Endometrium (tissue), 2 donors: ENCODE results near the gene CEACAM8.
"Not testable (repeated sequence)": the region's sequence is repeated elsewhere in the genome, so short reads cannot be mapped to it uniquely, and the experiment has no call there.

Experiments used
- FAIRE-seq: peaks from 2 replicates; lab custom pipeline; 2012; peaks lifted over from hg19 to GRCh38; lab: Jason Lieb, UNC
- donor health status: control.
- donor health status: control.

Gene CEACAM8

GRCh38 chr19:42594617-42595489 is at the start of gene CEACAM8:
TSS of gene CEACAM8 (minus strand) at chr19:42594924. CDS start at chr19:42594828, 96 bp downstream.
- FAIRE-seq, result no peak

- not testable (repeated sequence) for FAIRE-seq
Measured at GRCh38 chr19:42639324-42640092, 44.8 kb upstream of the CEACAM8 start.

GRCh38 chr19:42635233-42635539 is 40.5 kb upstream of the CEACAM8 start:
- FAIRE-seq, result no peak

GRCh38 chr19:42634409-42635232 is 39.9 kb upstream of the CEACAM8 start:
- FAIRE-seq, result no peak

GRCh38 chr19:42629191-42629590 is 34.5 kb upstream of the CEACAM8 start:
- no peak for FAIRE-seq

GRCh38 chr19:42628411-42629140 is 33.9 kb upstream of the CEACAM8 start:
- FAIRE-seq, result no peak

- no peak for FAIRE-seq
Measured at GRCh38 chr19:42627916-42628315, 33.2 kb upstream of the CEACAM8 start.

GRCh38 chr19:42626181-42626580 is 31.5 kb upstream of the CEACAM8 start:
- FAIRE-seq, result no peak

GRCh38 chr19:42619271-42619670 is 24.5 kb upstream of the CEACAM8 start:
- no peak for FAIRE-seq

- FAIRE-seq, result no peak
Measured at GRCh38 chr19:42613666-42614065, 18.9 kb upstream of the CEACAM8 start.

GRCh38 chr19:42610401-42610915 is 15.7 kb upstream of the CEACAM8 start:
- not testable (repeated sequence) for FAIRE-seq

- FAIRE-seq, result no peak
Measured at GRCh38 chr19:42606660-42607351, 12.1 kb upstream of the CEACAM8 start.

- FAIRE-seq, result no peak
Measured at GRCh38 chr19:42601811-42602443, 7.2 kb upstream of the CEACAM8 start.

- FAIRE-seq, result no peak
Measured at GRCh38 chr19:42596391-42597072, 1.8 kb upstream of the CEACAM8 start.

GRCh38 chr19:42595550-42596172 is 937 bp upstream of the CEACAM8 start:
- no peak for FAIRE-seq

GRCh38 chr19:42589792-42590191 is 4.9 kb downstream of the CEACAM8 start:
- no peak for FAIRE-seq

GRCh38 chr19:42584466-42584865 is 10.3 kb downstream of the CEACAM8 start:
- no peak for FAIRE-seq

GRCh38 chr19:42577016-42577415 is 17.7 kb downstream of the CEACAM8 start:
- FAIRE-seq, result no peak

GRCh38 chr19:42576241-42576640 is 18.5 kb downstream of the CEACAM8 start:
- no peak for FAIRE-seq
